GM18505 (cell line): ENCODE data around the gene SLC2A3.
"Not testable (repeated sequence)": the region's sequence is repeated elsewhere in the genome, so short reads cannot be mapped to it uniquely, and the experiment has no call there.

Experiments used
- ATAC-seq: cut with Tn5 transposase; IDR thresholded peaks from one replicate; pipeline ENCODE4 v1.9.1; 2021; ENCODE audit not compliant: unreplicated experiment
- POLR2A ChIP-seq: IDR thresholded peaks from 4 replicates; pipeline ENCODE4 v1.6.1; 2011; ENCODE audit warnings: borderline replicate concordance; ENCODE audit not compliant: insufficient read depth, insufficient read length; ENCODE audit errors: extremely low read depth

The SLC2A3 gene

DNA sequence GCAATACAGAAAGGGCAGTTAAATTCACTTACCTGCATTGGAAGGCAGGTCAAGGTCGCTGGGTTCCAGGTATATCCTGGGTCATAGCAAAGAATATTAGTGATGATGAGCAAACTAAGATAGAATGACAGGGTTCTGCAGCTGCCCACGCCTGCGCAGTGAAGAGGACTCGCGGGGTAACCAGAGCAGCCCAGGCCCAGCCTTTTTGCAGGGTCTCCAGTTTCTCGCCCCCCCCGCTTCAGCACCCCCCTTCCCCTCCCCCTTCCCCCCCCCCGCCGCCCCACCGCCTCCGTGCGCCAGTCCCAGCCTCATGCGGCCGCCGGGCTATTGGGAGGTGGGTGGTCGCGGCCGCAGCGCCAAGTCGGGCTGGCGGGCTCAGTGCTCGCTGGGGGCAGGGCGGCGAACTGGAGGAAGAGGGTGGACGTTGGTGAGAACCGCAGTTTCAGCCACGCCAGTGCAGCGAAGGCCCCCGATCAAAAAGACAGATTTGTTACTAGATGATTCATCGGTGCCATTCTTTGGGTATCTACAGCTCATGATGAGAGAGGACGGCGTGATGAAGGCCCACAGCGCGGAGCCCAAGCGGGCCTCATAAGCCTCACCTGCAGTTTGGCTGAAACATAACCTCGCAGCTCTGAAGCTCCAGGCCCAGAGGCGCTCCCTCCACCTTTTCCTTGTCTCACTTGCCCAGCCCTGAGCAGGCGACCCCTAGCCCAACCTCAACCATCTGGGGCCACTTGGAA lies 20.2 kb downstream of the SLC2A3 start:
- no peak for ATAC-seq
- no peak for TF ChIP-seq POLR2A

DNA sequence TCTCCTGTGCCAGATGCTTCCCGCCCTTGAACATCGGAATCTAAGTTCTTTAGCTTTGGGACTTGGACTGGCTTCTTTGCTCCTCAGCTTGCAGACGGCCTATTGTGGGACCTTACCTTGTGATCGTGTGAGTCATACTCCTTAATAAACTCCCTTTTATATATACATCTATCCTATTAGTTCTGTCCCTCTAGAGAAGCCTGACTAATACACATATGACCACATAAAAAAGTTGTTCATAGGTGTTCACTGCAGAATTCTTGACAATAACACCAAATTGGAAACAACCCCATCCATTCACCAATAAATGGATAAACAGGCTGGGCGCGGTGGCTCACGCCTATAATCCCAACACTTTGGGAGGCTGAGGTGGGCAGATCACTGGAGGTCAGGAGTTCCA lies 25.9 kb downstream of the SLC2A3 start:
- ATAC-seq, result not testable (repeated sequence)

DNA sequence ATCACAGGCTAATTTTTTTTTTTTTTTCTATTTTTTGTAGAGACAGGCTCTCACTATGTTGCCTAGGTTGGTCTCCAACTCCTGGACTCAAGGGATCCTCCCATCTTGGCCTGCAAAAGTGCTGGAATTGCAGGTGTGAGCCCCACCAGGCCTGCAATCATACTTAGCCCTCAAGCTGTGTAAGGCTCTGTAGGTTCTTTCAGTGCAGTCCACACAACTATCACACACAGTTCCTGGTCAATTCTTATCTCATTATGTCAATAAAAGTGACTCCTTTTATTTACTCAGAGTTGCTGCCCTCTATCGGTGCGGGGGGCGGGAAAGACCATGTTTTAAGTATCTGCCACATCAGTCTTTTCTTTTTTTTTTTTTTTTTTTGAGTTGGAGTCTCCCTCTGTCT lies 29.0 kb downstream of the SLC2A3 start:
- ATAC-seq, result no peak

DNA sequence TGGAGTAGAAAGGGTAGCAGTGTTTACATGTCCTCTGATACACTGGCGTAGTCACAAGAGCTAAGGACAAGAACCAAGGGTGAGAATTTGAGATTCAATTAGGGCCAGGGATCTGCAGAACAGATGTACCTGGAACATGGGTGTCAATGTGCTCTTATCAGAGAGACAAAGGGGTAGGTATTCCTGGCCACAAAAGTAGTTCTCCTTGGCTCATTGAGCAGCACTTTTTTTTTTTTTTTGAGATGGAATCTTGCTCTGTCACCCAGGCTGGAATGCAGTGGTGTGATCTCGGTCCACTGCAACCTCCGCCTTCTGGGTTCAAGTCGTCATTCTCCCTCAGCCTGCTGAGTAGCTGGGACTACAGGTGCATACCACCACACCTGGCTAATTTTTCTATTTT lies 29.7 kb downstream of the SLC2A3 start:
- not testable (repeated sequence) for ATAC-seq

More for the DNA sequence above, 29.0 kb downstream of the SLC2A3 start:
- TF ChIP-seq POLR2A, result no peak

DNA sequence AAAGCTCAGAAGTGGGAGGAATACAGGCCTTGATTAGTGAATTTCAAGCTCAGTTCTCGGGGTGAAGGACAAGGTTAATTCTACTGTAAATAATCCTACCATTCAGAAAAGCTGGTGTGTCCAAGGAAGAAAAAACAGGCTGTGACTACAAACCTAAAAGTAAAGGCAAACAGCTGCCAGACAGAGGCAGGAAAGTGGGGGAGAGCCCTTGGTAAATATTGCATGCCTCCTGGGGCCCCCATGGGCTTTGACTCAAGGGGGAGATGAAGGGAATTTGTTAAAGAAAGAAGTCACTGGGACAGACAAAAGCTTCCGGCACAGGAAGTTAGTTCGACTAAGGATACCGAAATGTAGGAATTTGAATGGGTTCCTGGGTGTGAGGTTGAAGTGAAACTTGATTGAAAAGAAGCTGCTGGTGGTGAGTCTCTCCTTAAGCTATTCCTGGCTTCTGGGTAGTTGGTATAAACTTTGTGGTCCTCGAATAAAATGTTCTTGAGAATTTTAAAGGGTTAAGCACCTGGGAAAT lies 30.3 kb downstream of the SLC2A3 start:
- not testable (repeated sequence) for ATAC-seq

DNA sequence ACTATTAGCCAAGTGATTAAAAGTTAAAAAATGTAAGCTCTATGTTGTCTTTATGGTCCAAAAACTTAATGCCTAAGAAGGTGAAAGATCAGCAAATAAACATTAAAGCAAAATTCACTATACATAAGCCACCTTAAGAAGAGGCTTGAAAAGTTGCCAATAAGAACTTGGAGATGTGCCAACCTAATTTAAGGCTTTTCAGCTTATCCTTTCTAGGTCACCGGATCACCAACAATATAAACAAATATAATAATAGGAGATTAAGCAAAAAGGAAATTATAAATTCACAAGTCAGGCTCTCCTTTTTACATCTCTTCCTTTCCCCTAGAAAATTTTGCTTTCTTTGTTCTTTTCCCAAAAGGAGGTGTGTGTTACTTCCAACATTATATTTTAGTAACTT lies 30.9 kb downstream of the SLC2A3 start:
- no peak for ATAC-seq
- TF ChIP-seq POLR2A, result no peak

DNA sequence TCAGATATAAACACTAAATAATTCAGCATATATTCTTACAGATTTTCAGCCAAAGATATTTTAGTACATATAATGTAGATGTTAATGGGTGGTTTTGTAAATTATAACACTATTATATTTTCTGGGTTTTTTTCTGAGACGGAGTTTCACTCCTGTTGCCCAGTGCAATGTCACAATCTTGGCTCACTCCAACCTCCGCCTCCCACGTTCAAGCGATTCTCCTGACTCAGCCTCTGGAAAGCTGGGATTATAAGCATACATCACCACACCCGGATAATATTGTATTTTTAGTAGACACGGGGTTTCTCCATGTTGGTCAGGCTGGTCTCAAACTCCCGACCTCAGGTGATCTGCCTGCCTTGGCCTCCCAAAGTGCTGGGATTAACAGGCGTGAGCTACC lies 33.6 kb downstream of the SLC2A3 start:
- ATAC-seq, result not testable (repeated sequence)

DNA sequence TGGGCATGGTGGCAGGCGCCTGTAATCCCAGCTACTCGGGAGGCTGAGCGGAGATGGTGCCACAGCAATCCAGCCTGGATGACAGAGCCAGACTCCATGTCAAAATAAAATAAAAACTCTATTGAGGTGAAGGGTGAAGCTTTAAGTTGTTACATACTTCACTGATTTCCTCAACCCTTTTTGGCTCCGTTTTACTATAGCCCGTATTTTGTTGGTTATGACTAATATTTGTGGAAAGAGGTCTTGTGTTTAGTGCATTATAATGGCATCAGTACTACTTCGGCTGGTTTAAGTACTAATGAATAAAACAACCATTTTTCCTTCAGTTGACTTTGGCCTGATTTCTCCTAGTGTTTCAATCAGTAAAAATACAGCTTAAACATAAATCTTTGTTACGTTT lies 36.2 kb downstream of the SLC2A3 start:
- no peak for ATAC-seq
- TF ChIP-seq POLR2A, result no peak

DNA sequence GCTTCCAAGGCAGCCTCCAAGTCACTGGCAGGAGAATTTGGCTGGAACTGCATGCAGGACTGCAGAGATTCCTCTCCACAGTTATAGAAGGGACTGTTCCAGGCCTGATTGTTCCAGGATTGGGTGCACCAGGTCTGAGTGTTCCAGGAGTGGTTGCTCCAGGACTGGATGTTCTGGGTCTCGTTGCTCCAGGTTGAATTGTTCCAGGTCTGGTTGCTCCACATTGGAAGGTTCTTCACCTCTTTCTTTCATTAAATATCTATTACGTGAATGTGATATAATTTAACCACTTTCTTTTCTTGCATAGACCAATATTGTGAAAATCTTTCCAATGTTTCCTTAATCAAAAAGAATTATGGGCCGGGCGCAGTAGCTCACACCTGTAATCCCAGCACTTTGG lies 39.3 kb downstream of the SLC2A3 start:
- ATAC-seq, result not testable (repeated sequence)

DNA sequence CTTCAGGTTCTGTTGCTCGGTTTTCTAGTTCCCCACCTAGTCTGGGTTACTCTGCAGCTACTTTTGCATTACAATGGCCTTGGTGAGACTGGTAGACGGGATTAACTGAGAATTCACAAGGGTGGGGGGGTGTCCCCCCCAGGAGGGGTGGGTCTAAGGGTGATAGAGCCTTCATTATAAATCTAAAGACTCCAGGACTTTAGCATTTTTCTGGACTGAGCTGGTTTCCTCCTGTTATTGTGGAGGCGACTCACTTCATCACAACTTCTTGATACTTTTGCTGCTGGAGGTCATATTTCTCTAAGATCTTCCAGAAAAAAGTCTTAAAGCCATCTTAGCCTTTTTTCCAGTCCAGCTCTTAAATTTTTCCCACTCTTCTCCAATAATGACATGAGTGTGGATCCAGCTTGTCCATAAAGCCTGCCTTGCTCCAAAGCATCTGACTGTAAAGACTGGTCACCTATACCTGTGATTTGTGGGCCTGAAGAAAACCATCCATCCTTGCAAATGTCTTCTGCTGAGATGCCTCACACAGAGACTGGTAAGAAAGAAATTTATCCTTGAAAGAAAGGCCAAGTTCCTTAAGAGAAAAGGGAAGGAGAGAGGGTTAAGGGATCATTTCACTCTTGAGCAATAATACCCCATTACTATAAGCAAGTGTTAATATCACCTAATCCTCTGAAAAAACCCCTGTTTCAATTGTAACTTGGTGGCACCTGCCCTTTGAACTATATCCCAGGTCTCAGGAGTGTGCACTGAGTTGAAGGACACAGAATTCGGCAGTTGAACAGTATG lies 43.6 kb downstream of the SLC2A3 start:
- ATAC-seq, result no peak
- no peak for TF ChIP-seq POLR2A

DNA sequence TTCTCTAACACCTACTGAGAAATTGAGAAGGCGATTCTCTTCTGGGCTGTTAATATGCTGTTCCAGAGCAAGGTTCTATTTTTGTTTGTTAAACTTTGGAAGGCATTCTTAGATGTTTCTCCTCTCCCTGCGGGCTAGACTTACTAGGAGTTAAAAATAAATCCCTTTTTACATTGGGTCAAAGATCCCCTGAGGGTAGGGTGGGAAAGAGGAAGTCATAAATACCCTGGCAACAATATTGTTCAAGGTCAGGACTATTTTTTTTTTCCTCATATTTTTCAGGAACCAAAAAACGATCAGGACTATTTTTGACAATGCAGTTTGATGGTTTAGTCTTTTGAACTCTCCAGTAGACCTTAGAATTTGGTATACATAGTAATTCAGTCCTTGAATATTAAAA lies 51.3 kb downstream of the SLC2A3 start:
- ATAC-seq, result no peak

DNA sequence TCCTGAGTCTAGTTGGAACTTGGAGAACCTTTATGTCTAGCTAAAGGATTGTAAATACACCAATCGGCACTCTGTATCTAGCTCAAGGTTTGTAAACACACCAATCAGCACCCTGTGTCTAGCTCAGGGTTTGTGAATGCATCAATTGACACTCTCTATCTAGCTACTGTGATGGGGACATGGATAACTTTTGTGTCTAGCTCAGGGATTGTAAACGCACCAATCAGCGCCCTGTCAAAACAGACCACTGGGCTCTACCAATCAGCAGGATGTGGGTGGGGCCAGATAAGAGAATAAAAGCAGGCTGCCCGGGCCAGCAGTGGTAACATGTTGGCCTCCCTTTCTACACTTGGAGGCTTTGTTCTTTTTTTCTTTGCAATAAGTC lies 54.3 kb downstream of the SLC2A3 start:
- not testable (repeated sequence) for ATAC-seq

More for the DNA sequence above, 51.3 kb downstream of the SLC2A3 start:
- TF ChIP-seq POLR2A, result no peak

DNA sequence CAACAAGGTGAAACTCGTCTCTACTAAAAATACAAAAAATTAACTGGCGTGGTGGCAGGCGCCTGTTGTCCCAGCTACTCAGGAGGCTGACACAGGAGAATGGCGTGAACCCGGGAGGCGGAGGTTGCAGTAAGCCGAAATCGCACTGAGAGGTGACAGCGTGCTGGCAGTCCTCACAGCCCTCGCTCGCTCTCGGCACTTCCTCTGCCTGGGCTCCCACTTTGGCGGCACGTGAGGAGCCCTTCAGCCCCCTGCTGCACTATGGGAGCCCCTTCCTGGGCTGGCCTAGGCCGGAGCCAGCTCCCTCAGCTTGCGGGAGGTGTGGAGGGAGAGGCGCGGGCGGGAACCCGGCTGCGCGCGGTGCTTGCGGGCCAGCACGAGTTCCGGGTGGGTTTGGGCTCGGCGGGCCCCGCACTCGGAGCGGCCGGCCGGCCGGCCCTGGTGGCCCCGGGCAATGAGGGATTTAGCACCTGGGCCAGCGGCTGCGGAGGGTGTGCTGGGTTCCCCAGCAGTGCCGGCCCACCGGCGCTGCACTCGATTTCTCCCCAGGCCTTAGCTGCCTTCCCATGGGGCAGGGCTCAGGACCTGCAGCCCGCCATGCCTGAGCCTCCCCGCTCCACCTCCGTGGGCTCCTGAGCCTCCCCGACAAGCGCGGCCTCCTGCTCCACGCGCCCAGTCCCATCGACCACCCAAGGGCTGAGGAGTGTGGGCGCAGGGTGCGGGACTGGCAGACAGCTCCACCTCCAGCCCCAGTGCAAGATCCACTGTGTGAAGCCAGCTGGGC lies 54.8 kb downstream of the SLC2A3 start:
- not testable (repeated sequence) for ATAC-seq

DNA sequence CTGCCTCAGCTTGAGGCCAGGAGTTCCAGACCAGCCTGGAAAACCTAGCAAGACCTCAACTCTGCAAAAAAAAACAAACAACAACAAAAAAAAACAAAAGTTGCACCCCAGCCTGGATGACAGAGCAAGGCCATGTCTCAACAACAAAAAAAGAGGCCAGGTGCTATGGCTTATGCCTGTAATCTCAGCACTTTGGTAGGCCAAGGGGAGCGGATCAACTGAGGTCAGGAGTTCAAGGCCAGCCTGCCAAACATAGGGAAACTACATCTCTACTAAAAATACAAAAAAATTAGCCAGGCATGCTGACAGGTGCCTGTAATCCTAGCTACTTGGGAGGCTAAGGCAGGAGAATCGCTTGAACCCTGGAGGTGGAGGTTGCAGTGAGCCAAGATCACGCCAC lies 56.7 kb downstream of the SLC2A3 start:
- no peak for ATAC-seq
- TF ChIP-seq POLR2A, result no peak
